CD4-positive, alpha-beta T cell (primary cell): Measurements from ENCODE around the gene CRLF3. TPM values are rescaled to one million over a fixed set of nuclear protein-coding genes. Genes with fewer than 3 reads are reported as not detected.
"Not testable (repeated sequence)": the region's sequence is repeated elsewhere in the genome, so short reads cannot be mapped to it uniquely, and the experiment has no call there.

Experiments
- ATAC-seq: fragments of 200-7000 bp; cut with Tn5 transposase; one replicate; pipeline ENCODE4 v1.10.0; 2022; ENCODE audit warnings: mild to moderate bottlenecking; ENCODE audit not compliant: poor library complexity
- CTCF ChIA-PET: fragments of 350-600 bp; sonication (Branson Sonifier 250); formaldehyde crosslinking; loops from one replicate; lab custom pipeline; 2021; ENCODE audit warnings: antibody characterized with exemption, inconsistent platforms; lab: Charles Lee
- POLR2A ChIA-PET: fragments of 350-600 bp; sonication (Branson Sonifier 250); formaldehyde crosslinking; loops from one replicate; lab custom pipeline; 2021; ENCODE audit warnings: antibody characterized with exemption, inconsistent platforms; lab: Charles Lee
- DNase-seq, 14 experiments: peaks; one replicate each; pipeline ENCODE4 v3.0.0-alpha.2; 2013 to 2020; ENCODE audit warnings: mixed read lengths in 2 of 14
- H3K27ac ChIP-seq, 2 donors: one replicate each; pipeline versions ENCODE4 v1.5.1 to v1.7.0; 2013; ENCODE audit warnings: low read length in 2 of 2, low read depth in 1 of 2, mild to moderate bottlenecking in 1 of 2
- H3K27me3 ChIP-seq, 2 experiments: 1 replicate in 1 of 2; 2 replicates in 1 of 2; pipeline versions ENCODE4 v1.6.1 to v1.7.0; 2013; ENCODE audit warnings: low read length in 2 of 2, control low read depth in 1 of 2, mild to moderate bottlenecking in 1 of 2, moderate library complexity in 1 of 2; ENCODE audit not compliant: insufficient read depth in 2 of 2, control insufficient read depth in 1 of 2
- H3K36me3 ChIP-seq: one replicate; pipeline ENCODE4 v1.6.1; 2013; ENCODE audit warnings: low read length, control low read depth; ENCODE audit not compliant: insufficient read depth
- H3K4me1 ChIP-seq: one replicate; pipeline ENCODE4 v1.6.1; 2013; ENCODE audit warnings: low read length, control low read depth; ENCODE audit not compliant: insufficient read depth
- H3K4me3 ChIP-seq: one replicate; pipeline ENCODE4 v1.5.1; 2013; ENCODE audit warnings: mild to moderate bottlenecking, low read length, moderate library complexity
- H3K9me3 ChIP-seq, 2 experiments: 1 replicate in 1 of 2; 2 replicates in 1 of 2; pipeline versions ENCODE4 v1.6.1 to v1.7.0; 2013; ENCODE audit warnings: low read length in 2 of 2, mild to moderate bottlenecking in 2 of 2, control low read depth in 1 of 2, moderate library complexity in 1 of 2; ENCODE audit not compliant: control insufficient read depth in 1 of 2, insufficient read depth in 1 of 2
- H3K27ac Mint-ChIP-seq: one replicate; pipeline ENCODE4 v1.8.0; 2020; ENCODE audit warnings: mixed read lengths
- H3K27me3 Mint-ChIP-seq: one replicate; pipeline ENCODE4 v1.8.0; 2021; ENCODE audit warnings: mixed read lengths
- H3K36me3 Mint-ChIP-seq: one replicate; pipeline ENCODE4 v1.8.0; 2021; ENCODE audit warnings: low read depth, mixed read lengths
- H3K4me1 Mint-ChIP-seq: one replicate; pipeline ENCODE4 v1.8.0; 2021; ENCODE audit warnings: low read depth, mixed read lengths
- H3K4me3 Mint-ChIP-seq: one replicate; pipeline ENCODE4 v1.8.0; 2020; ENCODE audit warnings: mild to moderate bottlenecking, mixed read lengths
- H3K9me3 Mint-ChIP-seq: one replicate; pipeline ENCODE4 v1.8.0; 2020; ENCODE audit warnings: mixed read lengths
- CTCF ChIP-seq: fragments of 200-600 bp; IDR thresholded peaks from one replicate; pipeline ENCODE4 v1.8.0; 2022; ENCODE audit warnings: antibody characterized with exemption, mild to moderate bottlenecking
- intact Hi-C, 2 experiments: fragments of 100-400 bp; cut with DNase I in 1 of 2; cut with micrococcal nuclease in 1 of 2; formaldehyde crosslinking; loops; one replicate each; pipeline versions ENCODE4 v1.15.1 to v1.9.0; 2023 to 2025; cut with DNase I, micrococcal nuclease
- total RNA-seq, 174 experiments: library from RNA in 2 of 174; stranded (reverse) in 2 of 174; gene quantifications; one replicate each; pipeline ENCODE4 v1.2.3 and lab custom pipeline; 2021 to 2026

Gene CRLF3
- total RNA-seq, 2 experiments from 2014 or later, result 60.9 to 62.9 TPM

GRCh38 chr17:30814236-30814635 is 10.3 kb downstream of the CRLF3 start:
- H3K9me3 ChIP-seq, DNase-seq, intact Hi-C loops, H3K27me3 ChIP-seq, H3K4me3 Mint-ChIP-seq, H3K4me3 ChIP-seq, H3K27me3 Mint-ChIP-seq, ATAC-seq, H3K9me3 Mint-ChIP-seq: not testable (repeated sequence)
- Histone ChIP-seq H3K36me3 (peaks cover 35% of the 10 kb centered on the region), H3K4me1 (peaks cover 87% of the 10 kb centered on the region), H3K27ac (peak overlapping the region in 1 of 2 donors; percentile 29)
- peak overlapping the region; percentile 99 for H3K27ac Mint-ChIP-seq
- ChIA-PET POLR2A (interaction anchor here (0.7 to 2.2 kb wide), 4 partner anchors 8 to 1652 kb away, joined by 3 to 8 read pairs (median 3); partner anchors contain the start of gene CRLF3), CTCF (interaction anchor here (0.8 to 2.0 kb wide), 2 partner anchors 10 to 883 kb away, joined by 3 to 10 read pairs; partner anchors contain the start of gene CRLF3)
- peaks cover 52% of the 10 kb centered on the region for H3K36me3 Mint-ChIP-seq
- peaks cover 56% of the 10 kb centered on the region for H3K4me1 Mint-ChIP-seq

- peaks cover 84% of the 10 kb centered on the region for H3K4me1 ChIP-seq
- peak in 1 of 14 experiments; percentile 24 for DNase-seq
- Mint-ChIP-seq H3K27me3 (no peaks in the 10 kb centered on the region), H3K9me3 (no peaks in the 10 kb centered on the region), H3K27ac (peak overlapping the region; percentile 99), H3K4me1 (peaks cover 61% of the 10 kb centered on the region), H3K4me3 (peak overlapping the region; percentile 73), H3K36me3 (peaks cover 53% of the 10 kb centered on the region)
- ChIA-PET POLR2A (interaction anchor here (2.2 to 7.9 kb wide), 2 partner anchors 9 to 12 kb away, joined by 8 to 289 read pairs; partner anchors contain the start of gene CRLF3), CTCF (interaction anchor here (0.7 to 11.7 kb wide), 2 partner anchors 11 to 20 kb away, joined by 3 to 160 read pairs; partner anchors contain the start of genes ATAD5 and CRLF3)
- H3K27me3 ChIP-seq, result no peaks in the 10 kb centered on the region
- ATAC-seq, result no peak
- no peak for TF ChIP-seq CTCF
- H3K27ac ChIP-seq, result peak overlapping the region; percentile 7 to 37
- H3K4me3 ChIP-seq, result no peak overlapping the region
- peaks cover 27% of the 10 kb centered on the region for H3K36me3 ChIP-seq
- intact Hi-C loops, result no loop called here
- no peaks in the 10 kb centered on the region for H3K9me3 ChIP-seq
These were observed 12.0 kb downstream of the CRLF3 start for GRCh38 chr17:30812218-30813177.

- Mint-ChIP-seq H3K9me3 (no peaks in the 10 kb centered on the region), H3K27me3 (no peaks in the 10 kb centered on the region), H3K36me3 (peaks cover 53% of the 10 kb centered on the region), H3K4me3 (peak overlapping the region; percentile 89), H3K27ac (peak overlapping the region; percentile 99), H3K4me1 (peaks cover 71% of the 10 kb centered on the region)
- Histone ChIP-seq H3K4me1 (peaks cover 72% of the 10 kb centered on the region), H3K9me3 (no peaks in the 10 kb centered on the region), H3K27me3 (no peaks in the 10 kb centered on the region), H3K36me3 (peaks cover 16% of the 10 kb centered on the region), H3K4me3 (peak overlapping the region; percentile 38), H3K27ac (peak overlapping the region; percentile 70 to 81)
- TF ChIP-seq CTCF, result no peak
- intact Hi-C loops, result loop anchor here in 1 of 2 experiments (1.0 kb wide), 1 partner anchor 14 kb away; the partner anchor contains the start of gene CRLF3
- POLR2A ChIA-PET, result interaction anchor here (1.0 to 7.9 kb wide), 7 partner anchors 9 to 333 kb away, joined by 3 to 289 read pairs (median 6); partner anchors contain the start of genes ATAD5, CRLF3 and GOSR1
- DNase-seq, result peak in 1 of 14 experiments; percentile 35
- no peak for ATAC-seq
- CTCF ChIA-PET, result interaction anchor here (1.1 to 11.7 kb wide), 4 partner anchors 14 to 95 kb away, joined by 3 to 160 read pairs (median 3); partner anchors contain the start of genes ATAD5 and CRLF3
These were observed 14.6 kb downstream of the CRLF3 start for GRCh38 chr17:30809867-30810266.
